KMS-11 (cell line): Measurements from ENCODE around the gene RPUSD3.

ENCODE experiments used
- H2AFZ ChIP-seq: fragments of 200-600 bp; sonication (generic); 2 replicates; pipeline ENCODE4 v1.6.1; 2016; ENCODE audit warnings: antibody characterized with exemption, mixed run types, low read depth
- H3K27ac ChIP-seq: fragments of 200-600 bp; sonication (generic); 2 replicates; pipeline ENCODE4 v1.6.1; 2016; ENCODE audit warnings: mild to moderate bottlenecking, mixed run types
- H3K27me3 ChIP-seq: fragments of 200-600 bp; sonication (generic); 2 replicates; pipeline ENCODE4 v1.6.1; 2017; ENCODE audit warnings: mild to moderate bottlenecking, low read depth, mixed run types, moderate library complexity; ENCODE audit not compliant: insufficient read depth
- H3K36me3 ChIP-seq: fragments of 200-600 bp; sonication (generic); 2 replicates; pipeline ENCODE4 v1.6.1; 2017; ENCODE audit warnings: mild to moderate bottlenecking, mixed run types; ENCODE audit not compliant: insufficient read depth
- H3K4me1 ChIP-seq: fragments of 200-600 bp; sonication (generic); 2 replicates; pipeline ENCODE4 v1.6.1; 2016; ENCODE audit warnings: mild to moderate bottlenecking, low read depth, mixed run types; ENCODE audit not compliant: poor library complexity, severe bottlenecking
- H3K4me2 ChIP-seq: fragments of 200-600 bp; sonication (generic); 2 replicates; pipeline ENCODE4 v1.7.0; 2016; ENCODE audit warnings: mild to moderate bottlenecking, mixed run types
- H3K4me3 ChIP-seq: fragments of 200-600 bp; sonication (generic); IDR thresholded peaks from 2 replicates; pipeline ENCODE4 v1.6.1; 2017; ENCODE audit warnings: low read depth, low read length, mixed read lengths; ENCODE audit not compliant: insufficient read depth
- H3K79me2 ChIP-seq: fragments of 200-600 bp; sonication (generic); 2 replicates; pipeline ENCODE4 v1.6.1; 2016; ENCODE audit warnings: low read depth, mixed run types; ENCODE audit not compliant: insufficient read depth
- H3K9ac ChIP-seq: fragments of 200-600 bp; sonication (generic); 2 replicates; pipeline ENCODE4 v1.6.1; 2016; ENCODE audit warnings: mild to moderate bottlenecking, mixed run types
- H4K20me1 ChIP-seq: fragments of 200-600 bp; sonication (generic); 2 replicates; pipeline ENCODE4 v1.6.1; 2016; ENCODE audit warnings: mild to moderate bottlenecking, mixed run types; ENCODE audit not compliant: insufficient read depth
- TF ChIP-seq, protein P1 (sequence below): fragments of 200-600 bp; sonication (generic); conservative IDR thresholded peaks from 2 replicates; pipeline ENCODE4 v1.6.1; 2017; ENCODE audit warnings: low read depth, mild to moderate bottlenecking, antibody characterized with exemption, low read length, moderate library complexity, mixed read lengths

RPUSD3 gene

DNA sequence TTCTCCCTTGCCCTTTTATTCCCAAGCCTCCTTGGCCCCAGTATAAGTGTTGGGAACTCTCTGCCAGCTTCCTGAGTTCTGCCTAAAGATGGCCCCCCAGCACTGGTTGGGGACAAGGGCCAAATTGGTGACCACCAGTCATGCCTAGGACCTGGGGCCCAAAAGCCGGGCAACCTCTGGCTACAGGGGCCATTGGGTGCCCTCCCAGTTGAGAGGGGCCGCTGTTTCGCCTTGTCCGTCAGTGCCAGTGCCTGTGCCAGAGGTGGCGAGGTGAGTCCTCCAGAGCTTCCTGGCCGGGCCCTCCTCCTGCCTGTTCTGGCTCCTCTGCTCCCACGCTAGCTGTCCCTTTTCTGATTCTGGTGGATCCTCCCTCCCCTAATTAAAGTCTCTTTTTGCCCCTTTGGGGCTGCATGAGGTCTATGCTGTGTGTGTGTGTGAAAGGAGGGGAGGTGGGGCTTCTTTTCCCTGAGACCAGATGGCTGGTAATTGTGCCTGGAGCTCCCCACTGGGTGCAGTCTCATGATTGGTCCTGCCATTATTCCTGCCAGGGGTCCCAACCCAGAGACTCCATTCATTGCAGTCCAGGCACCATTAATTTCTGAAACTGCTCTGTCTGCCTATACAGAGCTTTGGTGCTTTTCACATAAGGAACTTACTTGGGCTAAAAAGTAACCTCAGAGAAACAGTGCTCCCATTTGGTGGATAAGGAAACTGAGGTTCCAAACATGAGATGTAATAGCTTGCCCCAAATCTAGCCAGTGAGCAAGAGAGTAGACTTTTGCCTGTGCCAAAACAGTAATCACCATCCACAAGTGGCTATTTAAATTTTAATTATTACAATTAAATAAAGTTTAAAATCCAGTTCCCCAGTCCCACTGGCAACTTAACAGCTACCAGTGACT lies 36.9 kb downstream of the RPUSD3 start:
- Histone ChIP-seq H3K27ac (no peak overlapping the region), H2AFZ (no peak overlapping the region), H4K20me1 (no peaks in the 10 kb centered on the region), H3K36me3 (no peaks in the 10 kb centered on the region), H3K79me2 (no peaks in the 10 kb centered on the region), H3K4me3 (no peak overlapping the region), H3K9ac (no peak overlapping the region), H3K4me1 (peaks cover 11% of the 10 kb centered on the region), H3K4me2 (no peak overlapping the region), H3K27me3 (no peaks in the 10 kb centered on the region)
- TF ChIP-seq, protein P1, sequence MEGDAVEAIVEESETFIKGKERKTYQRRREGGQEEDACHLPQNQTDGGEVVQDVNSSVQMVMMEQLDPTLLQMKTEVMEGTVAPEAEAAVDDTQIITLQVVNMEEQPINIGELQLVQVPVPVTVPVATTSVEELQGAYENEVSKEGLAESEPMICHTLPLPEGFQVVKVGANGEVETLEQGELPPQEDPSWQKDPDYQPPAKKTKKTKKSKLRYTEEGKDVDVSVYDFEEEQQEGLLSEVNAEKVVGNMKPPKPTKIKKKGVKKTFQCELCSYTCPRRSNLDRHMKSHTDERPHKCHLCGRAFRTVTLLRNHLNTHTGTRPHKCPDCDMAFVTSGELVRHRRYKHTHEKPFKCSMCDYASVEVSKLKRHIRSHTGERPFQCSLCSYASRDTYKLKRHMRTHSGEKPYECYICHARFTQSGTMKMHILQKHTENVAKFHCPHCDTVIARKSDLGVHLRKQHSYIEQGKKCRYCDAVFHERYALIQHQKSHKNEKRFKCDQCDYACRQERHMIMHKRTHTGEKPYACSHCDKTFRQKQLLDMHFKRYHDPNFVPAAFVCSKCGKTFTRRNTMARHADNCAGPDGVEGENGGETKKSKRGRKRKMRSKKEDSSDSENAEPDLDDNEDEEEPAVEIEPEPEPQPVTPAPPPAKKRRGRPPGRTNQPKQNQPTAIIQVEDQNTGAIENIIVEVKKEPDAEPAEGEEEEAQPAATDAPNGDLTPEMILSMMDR, result no peak

DNA sequence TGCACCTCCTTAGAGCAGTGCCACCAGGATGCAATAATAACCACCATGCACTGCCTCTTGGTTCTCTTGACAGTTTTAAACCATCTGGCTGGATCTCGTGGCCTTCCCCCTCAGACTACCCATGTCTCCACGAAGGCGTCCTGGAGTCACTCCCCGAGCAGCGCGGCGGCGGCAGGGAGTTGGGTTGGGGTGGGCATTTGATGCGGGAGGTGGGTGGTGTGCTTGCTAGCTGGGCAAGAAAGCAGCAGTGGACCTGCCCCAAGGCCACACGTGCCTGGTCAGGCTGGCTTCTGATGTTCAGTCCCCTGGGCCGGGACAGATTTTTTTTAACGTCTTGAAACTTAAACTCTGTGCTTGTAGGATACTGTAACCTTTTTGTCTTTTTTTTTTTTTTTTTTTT lies 37.7 kb downstream of the RPUSD3 start:
- Histone ChIP-seq H4K20me1 (no peaks in the 10 kb centered on the region), H3K9ac (no peak overlapping the region), H2AFZ (no peak overlapping the region), H3K4me2 (no peak overlapping the region), H3K4me3 (no peak overlapping the region), H3K27ac (no peak overlapping the region), H3K36me3 (no peaks in the 10 kb centered on the region; the same call in 1 of the 2 replicates), H3K4me1 (peaks cover 11% of the 10 kb centered on the region), H3K27me3 (no peaks in the 10 kb centered on the region), H3K79me2 (no peaks in the 10 kb centered on the region)
- TF ChIP-seq, protein P1, result no peak

DNA sequence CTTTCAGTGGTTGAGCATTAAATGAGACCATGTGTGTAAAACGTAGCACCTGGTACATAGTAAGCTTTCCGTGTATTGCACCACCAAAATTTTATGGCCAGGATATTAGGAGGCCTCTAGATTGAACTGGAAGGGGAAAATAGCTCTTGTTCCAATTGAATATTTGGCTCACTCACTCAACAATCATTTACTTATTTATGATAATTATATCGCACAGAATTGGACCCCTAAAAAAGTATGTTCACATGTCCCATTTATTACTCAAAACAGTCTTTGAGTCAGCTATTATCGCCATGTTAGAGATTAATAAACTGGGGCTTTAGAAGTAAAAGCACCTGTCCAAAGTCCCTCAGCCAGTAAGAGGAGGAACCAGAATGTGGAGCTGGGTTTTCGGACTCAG lies 38.8 kb downstream of the RPUSD3 start:
- Histone ChIP-seq H3K4me3 (no peak overlapping the region), H3K4me2 (no peak overlapping the region), H3K27me3 (no peaks in the 10 kb centered on the region), H3K9ac (no peak overlapping the region), H2AFZ (no peak overlapping the region), H3K36me3 (no peaks in the 10 kb centered on the region; the same call in 1 of the 2 replicates), H3K79me2 (no peaks in the 10 kb centered on the region), H3K4me1 (peaks cover 11% of the 10 kb centered on the region), H3K27ac (no peak overlapping the region), H4K20me1 (no peaks in the 10 kb centered on the region)
- TF ChIP-seq, protein P1, result no peak

DNA sequence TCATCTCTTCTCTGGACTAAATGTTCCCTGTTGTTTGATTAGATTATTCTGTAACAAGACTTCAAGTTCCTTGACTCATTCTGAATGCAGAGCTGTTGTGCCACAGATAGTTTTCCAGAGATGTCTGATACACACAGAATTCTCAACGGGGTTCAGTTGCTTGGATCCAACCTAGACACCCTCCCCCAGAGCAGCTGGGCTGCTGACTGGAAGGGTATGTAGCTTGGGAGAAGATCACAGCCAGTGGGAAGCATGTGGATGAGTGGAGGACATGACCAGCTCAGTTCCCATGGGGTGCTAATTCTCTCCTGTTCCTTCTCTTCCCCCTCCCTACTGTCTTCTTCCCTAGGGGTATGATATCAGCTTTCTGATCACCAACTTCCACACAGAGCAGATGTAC lies 40.3 kb downstream of the RPUSD3 start:
- TF ChIP-seq, protein P1, result no peak
- H3K4me1 ChIP-seq, result peaks cover 2% of the 10 kb centered on the region
- H2AFZ ChIP-seq, result no peak overlapping the region
- H3K27me3 ChIP-seq, result no peaks in the 10 kb centered on the region
- no peak overlapping the region for H3K4me3 ChIP-seq
- H3K27ac ChIP-seq, result no peak overlapping the region
- no peaks in the 10 kb centered on the region for H3K79me2 ChIP-seq
- H3K36me3 ChIP-seq, result no peaks in the 10 kb centered on the region; the same call in 1 of the 2 replicates
- no peak overlapping the region for H3K4me2 ChIP-seq
- H3K9ac ChIP-seq, result no peak overlapping the region
- H4K20me1 ChIP-seq, result no peaks in the 10 kb centered on the region
